MM.1S (cell line): ENCODE measurements around the gene PATJ.

ENCODE experiments used
- DNase-seq: peaks from one replicate; pipeline ENCODE4 v3.0.0-alpha.2; 2015
- H2AFZ ChIP-seq: fragments of 300-600 bp; sonication (generic); 2 replicates; pipeline ENCODE4 v1.6.0; 2016; ENCODE audit warnings: antibody characterized with exemption, low read length
- H3F3A ChIP-seq: fragments of 300-600 bp; sonication (generic); 2 replicates; pipeline ENCODE4 v1.6.1; 2016; ENCODE audit warnings: mild to moderate bottlenecking, antibody characterized with exemption, low read length, moderate library complexity, mixed read lengths; ENCODE audit not compliant: insufficient read depth
- H3K27ac ChIP-seq: fragments of 300-600 bp; sonication (generic); 2 replicates; pipeline ENCODE4 v1.5.1; 2016; ENCODE audit warnings: mild to moderate bottlenecking, low read length
- H3K27me3 ChIP-seq: fragments of 300-600 bp; sonication (generic); replicated peaks from 2 replicates; pipeline ENCODE4 v1.6.0; 2016; ENCODE audit warnings: low read length; ENCODE audit not compliant: insufficient read depth
- H3K36me3 ChIP-seq: fragments of 300-600 bp; sonication (generic); replicated peaks from 2 replicates; pipeline ENCODE4 v1.6.1; 2016; ENCODE audit warnings: mild to moderate bottlenecking, low read length, mixed read lengths; ENCODE audit not compliant: insufficient read depth
- H3K4me1 ChIP-seq: fragments of 300-600 bp; sonication (generic); 2 replicates; pipeline ENCODE4 v1.6.1; 2016; ENCODE audit warnings: low read length, mixed read lengths
- H3K4me2 ChIP-seq: fragments of 300-600 bp; sonication (generic); 2 replicates; pipeline ENCODE4 v1.6.0; 2016; ENCODE audit warnings: low read depth, low read length
- H3K4me3 ChIP-seq: fragments of 300-600 bp; sonication (generic); 2 replicates; pipeline ENCODE4 v1.5.1; 2016; ENCODE audit warnings: low read length, mixed read lengths
- H3K79me2 ChIP-seq: fragments of 300-600 bp; sonication (generic); 2 replicates; pipeline ENCODE4 v1.6.1; 2016; ENCODE audit warnings: mixed run types, low read length, mixed read lengths
- H3K9ac ChIP-seq: fragments of 300-600 bp; sonication (generic); 2 replicates; pipeline ENCODE4 v1.6.1; 2016; ENCODE audit warnings: low read length, mixed read lengths
- H3K9me2 ChIP-seq: fragments of 300-600 bp; sonication (generic); replicated peaks from 2 replicates; pipeline ENCODE4 v1.6.1; 2016; ENCODE audit warnings: mild to moderate bottlenecking, low read length, mixed read lengths; ENCODE audit not compliant: insufficient read depth
- H3K9me3 ChIP-seq: fragments of 300-600 bp; sonication (generic); replicated peaks from 2 replicates; pipeline ENCODE4 v1.6.1; 2016; ENCODE audit warnings: mild to moderate bottlenecking, low read length, mixed read lengths; ENCODE audit not compliant: insufficient read depth
- H4K20me1 ChIP-seq: fragments of 300-600 bp; sonication (generic); 2 replicates; pipeline ENCODE4 v1.6.1; 2016; ENCODE audit warnings: mild to moderate bottlenecking, low read length, moderate library complexity, mixed read lengths; ENCODE audit not compliant: insufficient read depth
- EZH2 ChIP-seq: fragments of 300-600 bp; sonication (generic); optimal IDR thresholded peaks from 2 replicates; pipeline ENCODE3; 2017; ENCODE audit warnings: low read depth, mild to moderate bottlenecking, antibody characterized with exemption, low read length, mixed read lengths
- EZH2phosphoT487 ChIP-seq: fragments of 300-600 bp; sonication (generic); IDR thresholded peaks from 2 replicates; pipeline ENCODE4 v1.6.1; 2018; ENCODE audit warnings: antibody characterized with exemption, low read length
- TF ChIP-seq, protein P1 (sequence below): fragments of 300-600 bp; sonication (generic); IDR thresholded peaks from 2 replicates; pipeline ENCODE4 v1.5.1; 2016; ENCODE audit warnings: antibody characterized with exemption, low read length, mixed read lengths

Gene PATJ

DNA sequence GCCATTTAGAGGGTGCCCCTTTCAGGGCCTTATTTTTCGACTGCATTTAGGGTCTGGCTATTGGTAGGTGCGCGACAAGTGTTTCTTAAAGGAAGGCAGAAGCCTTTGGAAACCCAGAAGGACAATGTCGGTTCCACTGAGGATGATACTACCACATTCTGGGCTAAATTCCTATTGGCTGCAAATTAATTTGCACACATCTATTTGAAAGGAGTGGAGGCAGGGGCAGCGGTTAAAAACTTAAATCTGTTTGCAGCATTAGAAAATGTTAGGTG, 1.1 kb downstream of the PATJ start:
- H3K9me2 ChIP-seq = no peaks in the 10 kb centered on the region
- no peak overlapping the region for H3K4me3 ChIP-seq
- peaks cover 9% of the 10 kb centered on the region; the same call in 1 of the 2 replicates for H3F3A ChIP-seq
- no peaks in the 10 kb centered on the region for H4K20me1 ChIP-seq
- no peaks in the 10 kb centered on the region for H3K4me1 ChIP-seq
- DNase-seq = no peak
- no peaks in the 10 kb centered on the region for H3K27me3 ChIP-seq
- no peak overlapping the region for H3K9ac ChIP-seq
- H2AFZ ChIP-seq = no peak overlapping the region
- no peak overlapping the region for H3K4me2 ChIP-seq
- H3K36me3 ChIP-seq = no peaks in the 10 kb centered on the region
- H3K27ac ChIP-seq = no peak overlapping the region
- no peaks in the 10 kb centered on the region for H3K9me3 ChIP-seq
- no peaks in the 10 kb centered on the region for H3K79me2 ChIP-seq
- TF ChIP-seq EZH2phosphoT487 (no peak), EZH2 (no peak)
- TF ChIP-seq, protein P1, sequence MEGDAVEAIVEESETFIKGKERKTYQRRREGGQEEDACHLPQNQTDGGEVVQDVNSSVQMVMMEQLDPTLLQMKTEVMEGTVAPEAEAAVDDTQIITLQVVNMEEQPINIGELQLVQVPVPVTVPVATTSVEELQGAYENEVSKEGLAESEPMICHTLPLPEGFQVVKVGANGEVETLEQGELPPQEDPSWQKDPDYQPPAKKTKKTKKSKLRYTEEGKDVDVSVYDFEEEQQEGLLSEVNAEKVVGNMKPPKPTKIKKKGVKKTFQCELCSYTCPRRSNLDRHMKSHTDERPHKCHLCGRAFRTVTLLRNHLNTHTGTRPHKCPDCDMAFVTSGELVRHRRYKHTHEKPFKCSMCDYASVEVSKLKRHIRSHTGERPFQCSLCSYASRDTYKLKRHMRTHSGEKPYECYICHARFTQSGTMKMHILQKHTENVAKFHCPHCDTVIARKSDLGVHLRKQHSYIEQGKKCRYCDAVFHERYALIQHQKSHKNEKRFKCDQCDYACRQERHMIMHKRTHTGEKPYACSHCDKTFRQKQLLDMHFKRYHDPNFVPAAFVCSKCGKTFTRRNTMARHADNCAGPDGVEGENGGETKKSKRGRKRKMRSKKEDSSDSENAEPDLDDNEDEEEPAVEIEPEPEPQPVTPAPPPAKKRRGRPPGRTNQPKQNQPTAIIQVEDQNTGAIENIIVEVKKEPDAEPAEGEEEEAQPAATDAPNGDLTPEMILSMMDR = no peak

DNA sequence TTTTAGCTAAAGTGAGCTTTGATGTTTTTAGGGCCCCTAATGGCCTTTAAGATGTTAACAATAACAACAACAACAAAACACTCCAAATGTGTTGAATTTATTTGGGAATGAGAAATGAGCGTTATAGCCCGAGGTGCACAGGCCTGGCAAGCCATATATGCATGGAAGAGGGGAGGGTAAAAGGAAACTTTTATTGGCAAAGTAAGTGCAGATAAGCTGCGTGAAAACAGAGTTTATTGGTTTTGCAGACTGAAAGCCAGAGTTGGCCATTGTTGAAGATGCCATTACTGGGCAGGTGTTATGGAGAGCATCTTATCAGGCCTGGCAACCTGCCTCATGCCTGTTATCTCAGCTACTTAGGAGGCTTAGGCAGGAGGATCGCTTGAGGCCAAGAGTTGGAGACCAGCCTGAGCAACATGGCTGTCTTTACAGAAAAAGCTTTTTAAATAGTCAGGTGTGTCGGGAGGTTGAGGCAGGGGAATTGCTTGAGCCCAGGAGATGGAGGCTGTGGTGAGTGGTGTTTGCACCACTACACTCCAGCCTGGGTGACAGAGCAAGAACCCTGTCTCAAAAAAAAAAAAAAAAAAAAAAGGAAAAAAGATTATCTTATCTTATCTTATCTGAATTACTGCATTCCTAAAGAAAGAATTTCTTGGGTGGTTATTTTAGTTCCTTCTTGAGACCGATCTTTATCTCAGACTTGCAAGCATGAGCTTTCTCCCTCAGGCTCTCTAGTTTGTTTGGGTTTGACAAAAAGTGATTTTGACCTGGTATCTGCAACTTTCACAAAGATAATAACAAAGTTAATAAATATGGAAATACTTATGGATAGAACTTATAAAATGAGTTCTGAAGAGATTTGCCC, 1.7 kb downstream of the PATJ start:
- H3K9ac ChIP-seq = no peak overlapping the region
- no peaks in the 10 kb centered on the region for H4K20me1 ChIP-seq
- H3K4me1 ChIP-seq = no peaks in the 10 kb centered on the region
- DNase-seq = no peak
- no peak overlapping the region for H3K4me3 ChIP-seq
- H3K9me3 ChIP-seq = no peaks in the 10 kb centered on the region
- H2AFZ ChIP-seq = no peak overlapping the region
- no peak overlapping the region for H3K4me2 ChIP-seq
- H3F3A ChIP-seq = peaks cover 9% of the 10 kb centered on the region; the same call in 1 of the 2 replicates
- H3K79me2 ChIP-seq = no peaks in the 10 kb centered on the region
- no peaks in the 10 kb centered on the region for H3K27me3 ChIP-seq
- H3K27ac ChIP-seq = no peak overlapping the region
- H3K36me3 ChIP-seq = no peaks in the 10 kb centered on the region
- no peaks in the 10 kb centered on the region for H3K9me2 ChIP-seq
- TF ChIP-seq EZH2phosphoT487 (no peak), EZH2 (no peak)
- TF ChIP-seq, protein P1 = no peak

DNA sequence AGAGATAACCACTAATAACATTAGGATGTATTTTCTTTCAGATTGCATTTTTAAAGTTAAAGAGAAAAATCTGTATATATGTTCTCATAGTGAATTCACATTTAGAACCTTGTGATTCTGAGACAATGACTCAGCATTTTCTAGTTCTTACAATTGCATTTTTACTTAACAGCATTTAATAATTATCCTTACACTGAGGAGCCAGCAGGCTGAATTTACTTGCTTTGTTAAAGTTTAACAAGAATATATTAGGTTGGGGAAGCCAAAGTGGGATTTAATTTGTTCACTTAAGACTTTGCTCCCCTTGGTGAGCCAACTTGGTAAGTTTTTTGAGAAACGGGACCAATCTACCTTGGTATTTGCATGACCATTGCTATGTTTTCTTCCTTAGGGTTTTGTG, 4.5 kb downstream of the PATJ start:
- Histone ChIP-seq H3K36me3 (no peaks in the 10 kb centered on the region), H3K79me2 (no peaks in the 10 kb centered on the region), H3K4me3 (no peak overlapping the region), H2AFZ (no peak overlapping the region), H3K4me2 (no peak overlapping the region), H3K9ac (no peak overlapping the region), H3K9me3 (no peaks in the 10 kb centered on the region), H4K20me1 (no peaks in the 10 kb centered on the region), H3F3A (peaks cover 9% of the 10 kb centered on the region; the same call in 1 of the 2 replicates), H3K9me2 (no peaks in the 10 kb centered on the region), H3K27ac (no peak overlapping the region), H3K27me3 (no peaks in the 10 kb centered on the region), H3K4me1 (no peaks in the 10 kb centered on the region)
- DNase-seq = no peak
- TF ChIP-seq EZH2phosphoT487 (no peak), EZH2 (no peak)
- TF ChIP-seq, protein P1 = no peak
